HepG2 (cell line): ENCODE measurements around the gene GNMT. TPM values are rescaled to one million over a fixed set of nuclear protein-coding genes. Genes with fewer than 3 reads are reported as not detected.

Source experiments
- KAT7 ChIP-seq: IDR thresholded peaks from 2 replicates; pipeline ENCODE4 v1.6.1; 2018; ENCODE audit warnings: borderline replicate concordance, missing compliant biosample characterization
- polyA plus RNA-seq, 8 experiments: library from polyadenylated mRNA; depleted of rRNA in 3 of 8; stranded (reverse) in 7 of 8; unstranded in 1 of 8; fragments of >200 nt; fragmentation: Illumina TruSeq in 4 of 8; extraction: Trizol in 4 of 8; gene quantifications; 2 replicates each; pipeline versions ENCODE4 v1.2.1 to v1.2.3, GENCODE V29; 2011 to 2016; ENCODE audit warnings: low read depth in 4 of 8, missing spikeins in 1 of 8, mixed read lengths in 1 of 8; ENCODE audit not compliant: insufficient read depth in 1 of 8
- total RNA-seq, 5 experiments: library from RNA; depleted of rRNA; stranded (reverse); fragments of >200 nt; fragmentation: Illumina TruSeq; extraction: Trizol; gene quantifications; 2 replicates each; pipeline ENCODE4 v1.2.3, GENCODE V29; 2016; ENCODE audit warnings: low read depth in 1 of 5
- TF ChIP-seq, protein P1 (sequence below), 2 experiments: fragments of 450-650 bp in 1 of 2; sonication (generic) in 1 of 2; formaldehyde crosslinking in 1 of 2; IDR thresholded peaks; 2 replicates each; pipeline versions ENCODE4 v1.6.1 to v1.8.0; 2016 to 2022; ENCODE audit warnings: antibody characterized with exemption in 1 of 2, mild to moderate bottlenecking in 1 of 2, missing genetic modification reagents in 1 of 2

The GNMT gene
- total and polyA plus RNA-seq, 2 of the 13 experiments (the other 11 are each of a cell fraction or from before 2014, with no cell fraction given) = 2.8 to 7.0 TPM

DNA sequence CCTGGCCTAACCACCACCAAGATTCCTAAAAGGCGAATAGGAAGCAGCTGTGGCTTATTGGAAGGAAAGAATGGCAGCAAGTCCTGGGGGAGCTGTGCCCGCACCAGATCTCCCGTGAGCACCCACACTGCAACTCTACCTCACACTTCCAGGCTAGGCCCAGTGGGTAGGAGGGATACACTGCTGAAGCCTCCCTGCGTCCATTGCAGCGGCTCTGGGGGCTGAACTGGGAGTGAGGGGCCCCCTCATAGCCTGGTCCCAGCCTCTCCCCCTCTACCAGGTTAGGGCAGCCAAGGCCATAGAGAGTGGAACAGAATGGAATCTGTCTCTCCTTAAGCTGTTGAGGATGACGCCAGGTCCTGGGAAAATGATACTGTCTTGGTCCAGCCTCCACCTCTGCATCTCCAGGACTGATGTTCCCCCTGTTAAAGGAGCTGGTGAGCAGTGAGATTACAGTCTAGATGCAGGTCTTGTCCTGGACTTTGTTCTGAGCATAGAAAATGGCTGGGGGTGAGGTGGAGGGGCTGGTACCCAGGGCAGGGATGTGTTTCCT lies 20.0 kb upstream of the GNMT start (continued):
- TF ChIP-seq, protein P1, sequence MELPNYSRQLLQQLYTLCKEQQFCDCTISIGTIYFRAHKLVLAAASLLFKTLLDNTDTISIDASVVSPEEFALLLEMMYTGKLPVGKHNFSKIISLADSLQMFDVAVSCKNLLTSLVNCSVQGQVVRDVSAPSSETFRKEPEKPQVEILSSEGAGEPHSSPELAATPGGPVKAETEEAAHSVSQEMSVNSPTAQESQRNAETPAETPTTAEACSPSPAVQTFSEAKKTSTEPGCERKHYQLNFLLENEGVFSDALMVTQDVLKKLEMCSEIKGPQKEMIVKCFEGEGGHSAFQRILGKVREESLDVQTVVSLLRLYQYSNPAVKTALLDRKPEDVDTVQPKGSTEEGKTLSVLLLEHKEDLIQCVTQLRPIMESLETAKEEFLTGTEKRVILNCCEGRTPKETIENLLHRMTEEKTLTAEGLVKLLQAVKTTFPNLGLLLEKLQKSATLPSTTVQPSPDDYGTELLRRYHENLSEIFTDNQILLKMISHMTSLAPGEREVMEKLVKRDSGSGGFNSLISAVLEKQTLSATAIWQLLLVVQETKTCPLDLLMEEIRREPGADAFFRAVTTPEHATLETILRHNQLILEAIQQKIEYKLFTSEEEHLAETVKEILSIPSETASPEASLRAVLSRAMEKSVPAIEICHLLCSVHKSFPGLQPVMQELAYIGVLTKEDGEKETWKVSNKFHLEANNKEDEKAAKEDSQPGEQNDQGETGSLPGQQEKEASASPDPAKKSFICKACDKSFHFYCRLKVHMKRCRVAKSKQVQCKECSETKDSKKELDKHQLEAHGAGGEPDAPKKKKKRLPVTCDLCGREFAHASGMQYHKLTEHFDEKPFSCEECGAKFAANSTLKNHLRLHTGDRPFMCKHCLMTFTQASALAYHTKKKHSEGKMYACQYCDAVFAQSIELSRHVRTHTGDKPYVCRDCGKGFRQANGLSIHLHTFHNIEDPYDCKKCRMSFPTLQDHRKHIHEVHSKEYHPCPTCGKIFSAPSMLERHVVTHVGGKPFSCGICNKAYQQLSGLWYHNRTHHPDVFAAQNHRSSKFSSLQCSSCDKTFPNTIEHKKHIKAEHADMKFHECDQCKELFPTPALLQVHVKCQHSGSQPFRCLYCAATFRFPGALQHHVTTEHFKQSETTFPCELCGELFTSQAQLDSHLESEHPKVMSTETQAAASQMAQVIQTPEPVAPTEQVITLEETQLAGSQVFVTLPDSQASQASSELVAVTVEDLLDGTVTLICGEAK (IDR thresholded peaks at IDR 0.05) = no peak
- TF ChIP-seq, protein P1 (CRISPR knock-in tag; IDR thresholded peaks at IDR 0.05) = no peak
- TF ChIP-seq KAT7 (CRISPR knock-in tag) = no peak
